Activated CD4-positive, CD25-positive, alpha-beta regulatory T cell (primary cell): Measurements from ENCODE around the gene USP38.
"Not testable (repeated sequence)": the region's sequence is repeated elsewhere in the genome, so short reads cannot be mapped to it uniquely, and the experiment has no call there.

Source experiments
- DNase-seq, 4 experiments: peaks; one replicate each; lab custom pipeline; 2025; lab: John Stamatoyannopoulos, UW

The USP38 gene

DNA sequence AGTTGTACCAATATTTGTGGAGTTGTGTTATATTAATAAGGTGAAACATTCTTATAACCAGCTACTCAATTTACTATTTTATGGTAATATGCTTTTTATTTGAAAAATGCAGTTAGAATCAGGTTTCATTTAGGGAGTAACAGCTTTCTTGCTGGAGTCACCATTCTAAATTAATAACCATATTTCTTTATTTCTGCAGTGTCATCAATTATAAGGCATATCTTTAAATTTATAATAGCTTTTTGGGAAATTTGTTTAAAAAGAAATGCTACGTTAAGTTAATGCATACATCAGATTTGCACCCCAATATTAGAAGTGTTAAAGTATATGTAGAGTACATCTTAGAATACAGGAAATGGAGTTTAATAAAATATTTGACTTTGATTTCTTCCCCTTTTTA is 18.9 kb downstream of the USP38 start:
- DNase-seq: no peak

DNA sequence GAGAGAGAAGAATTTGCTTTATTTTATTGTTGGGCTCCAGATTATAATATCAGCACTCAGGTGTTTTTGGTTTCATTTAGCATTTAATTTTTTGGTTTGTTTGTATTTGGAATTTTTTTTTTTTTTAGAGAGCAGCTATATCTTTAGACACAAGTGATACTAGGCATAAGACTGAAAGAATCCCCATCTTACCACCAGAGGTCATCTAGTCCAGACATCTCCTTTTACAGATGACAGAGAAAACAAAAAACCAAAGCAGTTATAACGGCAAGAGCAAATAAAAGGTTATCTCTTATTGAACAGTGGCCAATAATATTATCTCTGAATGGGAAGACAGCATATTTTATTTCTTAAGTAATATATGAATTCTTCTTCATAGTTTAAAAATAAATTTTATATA is 22.8 kb downstream of the USP38 start:
- DNase-seq: no peak

DNA sequence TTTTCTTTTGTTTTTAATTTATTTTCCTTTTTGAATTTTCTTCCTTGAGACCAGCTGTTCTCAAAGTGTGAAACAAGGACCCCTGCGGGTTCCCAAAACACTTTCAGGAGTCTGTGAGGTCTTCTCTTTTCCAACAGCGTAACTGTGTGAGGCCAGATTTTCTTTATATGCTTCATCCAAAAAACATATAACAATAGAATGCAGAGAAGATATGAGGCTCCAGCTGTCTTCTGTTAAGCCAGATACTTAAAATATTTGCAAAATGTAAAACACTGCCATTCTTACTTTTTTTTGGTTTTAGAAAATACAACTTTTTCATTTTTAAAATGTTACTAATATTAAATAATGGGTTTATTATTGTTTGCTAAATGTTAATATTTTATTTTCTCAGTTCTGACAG is 27.8 kb downstream of the USP38 start:
- no peak for DNase-seq

DNA sequence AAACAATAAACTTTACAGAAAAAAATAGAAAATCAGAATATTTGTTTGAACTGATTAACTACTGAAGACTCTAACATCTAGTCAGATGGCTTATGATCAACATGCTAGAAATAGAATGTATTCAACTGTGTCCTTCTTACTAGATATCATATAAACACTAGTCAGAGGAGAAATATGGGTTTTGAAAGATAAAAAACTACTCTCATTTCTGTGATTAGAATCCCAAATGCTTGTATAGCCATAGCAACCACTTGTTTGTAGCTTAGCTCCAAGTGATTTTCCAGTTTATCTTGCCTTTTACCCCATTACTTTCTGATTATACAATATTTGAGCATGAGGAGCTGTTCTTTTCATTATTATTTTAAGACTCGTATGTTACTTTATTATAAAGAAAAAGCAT is 31.2 kb downstream of the USP38 start:
- no peak for DNase-seq

DNA sequence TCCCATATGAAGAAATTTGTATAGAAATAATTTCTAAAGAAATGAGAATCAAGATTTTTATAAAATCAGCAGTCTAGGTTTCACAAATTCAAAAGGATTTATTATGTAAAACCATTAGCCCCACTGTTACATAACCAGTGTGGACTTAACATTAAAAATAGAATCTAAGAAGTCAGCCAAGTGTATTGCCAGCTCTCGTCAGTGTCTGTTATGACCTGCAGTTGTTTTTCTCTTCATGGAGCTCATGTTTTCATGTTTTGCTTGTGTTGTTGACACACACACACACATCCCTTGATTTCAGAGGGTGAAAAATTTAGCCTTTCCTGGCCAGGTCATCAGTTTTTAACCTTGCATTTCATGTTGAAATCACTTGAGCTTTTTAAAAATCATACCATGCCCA is 39.5 kb downstream of the USP38 start:
- no peak for DNase-seq

DNA sequence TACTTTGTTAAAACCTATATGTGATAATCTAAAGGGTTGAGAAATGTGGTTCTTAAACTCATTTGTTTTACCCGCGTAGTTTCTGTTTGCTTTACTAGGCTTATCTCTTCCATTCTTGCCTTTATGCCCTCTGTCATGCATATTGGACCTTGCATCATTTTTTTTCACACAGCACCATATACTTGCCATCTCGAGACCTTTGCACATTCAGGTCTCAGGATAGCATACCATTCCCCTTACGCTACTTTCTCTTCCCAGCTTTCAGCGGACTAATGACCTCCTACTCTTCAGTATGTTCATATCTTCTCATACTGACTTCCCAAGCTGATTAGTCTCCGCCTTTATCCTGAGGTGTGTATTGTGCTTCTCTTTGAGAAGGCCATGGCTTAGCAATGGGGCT is 40.5 kb downstream of the USP38 start:
- no peak for DNase-seq

DNA sequence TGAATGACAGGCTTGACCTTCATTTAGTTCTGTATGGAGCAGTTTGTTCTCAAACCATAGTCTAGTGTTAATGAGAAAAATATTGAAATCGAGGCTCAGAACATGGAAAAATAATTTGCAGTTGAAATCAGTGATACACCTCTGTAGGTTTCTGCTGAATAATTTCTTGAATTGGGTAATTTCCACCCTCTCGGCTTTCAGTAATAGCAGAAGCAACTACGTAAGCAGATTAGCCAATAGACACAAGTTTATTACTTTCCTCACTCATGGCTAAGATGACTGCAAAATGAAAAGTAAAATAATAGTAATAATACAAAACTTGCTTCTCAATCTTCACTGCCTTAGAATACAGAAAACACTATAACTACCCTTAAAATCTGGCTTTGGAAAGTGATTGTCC is 46.0 kb downstream of the USP38 start:
- DNase-seq: no peak

DNA sequence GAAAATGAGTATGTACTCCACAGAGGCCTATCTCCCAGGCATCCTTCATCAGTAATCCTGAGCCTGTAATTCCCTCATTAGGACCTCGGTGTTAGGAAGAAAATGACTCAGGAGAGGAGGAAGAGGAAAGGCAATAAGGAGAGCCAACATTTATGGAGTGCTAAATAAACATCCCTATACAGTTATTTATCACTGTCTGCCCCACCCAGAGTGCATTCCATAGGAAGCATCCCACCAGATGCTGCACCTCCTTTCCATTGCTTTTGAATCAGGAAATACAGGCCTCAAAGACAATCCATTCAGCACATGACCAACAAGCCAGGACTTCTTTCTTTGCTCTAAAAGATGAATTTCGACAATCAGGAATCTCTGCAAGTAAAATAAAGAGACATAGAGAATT is 47.6 kb downstream of the USP38 start:
- DNase-seq: no peak

DNA sequence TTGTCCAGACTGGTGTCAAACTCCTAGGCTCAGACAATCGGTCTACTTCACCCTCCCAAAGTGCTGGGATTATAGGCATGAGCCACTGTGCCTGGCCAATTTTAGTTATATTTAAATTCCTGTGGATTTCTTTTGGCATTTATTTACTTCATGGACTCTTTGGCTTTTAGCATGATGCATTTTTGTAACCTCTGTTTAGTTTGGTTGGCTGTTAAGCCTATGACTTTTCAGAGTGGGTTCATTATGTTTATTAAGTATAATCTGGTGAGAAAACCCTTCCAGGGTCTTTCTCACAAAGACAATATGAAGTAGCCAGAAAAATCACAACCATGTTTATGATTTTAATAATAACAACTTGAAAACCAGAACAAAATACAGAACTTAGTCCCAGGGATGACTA is 49.4 kb downstream of the USP38 start:
- no peak for DNase-seq

DNA sequence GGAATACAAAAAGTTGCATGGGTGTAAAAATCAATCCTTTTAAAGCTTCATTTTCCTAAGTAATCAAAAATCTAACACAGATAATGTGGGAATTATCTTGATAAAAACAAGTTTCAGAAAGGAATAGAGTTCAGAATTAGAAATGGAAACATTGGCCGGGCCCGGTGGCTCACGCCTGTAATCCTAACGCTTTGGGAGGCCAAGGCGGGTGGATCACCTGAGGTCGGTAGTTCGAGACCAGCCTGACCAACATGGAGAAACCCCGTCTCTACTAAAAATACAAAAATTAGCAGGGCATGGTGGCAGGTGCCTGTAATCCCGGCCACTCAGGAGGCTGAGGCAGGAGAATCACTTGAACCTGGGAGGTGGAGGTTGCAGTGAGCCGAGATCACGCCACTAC is 52.5 kb downstream of the USP38 start:
- DNase-seq: not testable (repeated sequence)

DNA sequence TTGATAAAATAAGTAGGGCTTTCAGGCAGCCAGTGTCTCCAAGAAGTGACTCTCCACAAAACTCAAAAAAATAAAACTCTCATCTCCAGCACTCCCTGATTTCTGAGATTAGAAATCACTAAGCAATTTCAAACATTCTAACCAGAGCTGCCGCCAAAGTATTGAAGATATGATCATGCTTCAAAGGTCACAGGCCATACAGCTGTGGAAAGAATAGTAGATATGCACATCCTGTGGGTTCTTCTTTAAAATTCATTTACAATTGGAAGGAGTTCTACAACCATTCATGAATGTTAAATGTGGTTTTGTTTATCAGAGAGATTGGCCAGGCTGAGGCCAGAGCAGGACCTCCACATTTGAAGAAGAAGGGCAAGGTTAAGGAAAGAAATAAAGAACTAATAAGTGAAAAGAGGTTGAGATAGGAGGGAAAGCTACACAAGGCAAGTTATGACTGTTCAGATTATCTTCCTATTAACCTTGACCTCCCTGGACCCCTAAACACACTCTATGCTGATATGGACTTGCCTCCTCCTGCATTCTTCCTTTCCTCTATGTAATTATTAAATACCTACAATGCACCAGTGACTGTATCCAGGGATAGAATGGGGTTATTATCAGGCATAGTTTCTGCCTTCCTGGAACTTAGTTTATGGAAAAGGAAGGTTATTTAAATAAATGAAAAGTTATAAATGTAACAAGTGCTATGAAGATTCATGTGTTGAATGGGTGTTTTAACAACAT is 56.4 kb downstream of the USP38 start:
- DNase-seq: no peak

DNA sequence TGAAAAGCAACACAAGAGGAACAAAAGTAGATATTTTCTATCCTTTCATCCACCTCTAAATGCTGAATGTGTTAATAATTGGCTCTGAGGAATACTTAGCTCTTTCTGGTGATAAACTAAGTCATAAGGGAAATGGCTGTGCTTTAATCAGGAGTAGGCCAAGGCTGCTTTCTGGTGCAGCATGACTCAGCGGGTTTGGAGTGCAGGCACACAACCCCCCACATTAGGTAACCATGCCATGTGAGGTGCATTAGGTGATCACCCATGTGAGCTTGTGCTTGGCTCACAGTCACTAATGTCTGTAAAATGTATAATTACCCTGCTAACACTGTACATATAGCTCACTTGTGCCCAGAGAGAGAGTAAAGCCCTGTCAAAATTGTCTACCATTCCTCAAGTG is 57.2 kb downstream of the USP38 start:
- no peak for DNase-seq

DNA sequence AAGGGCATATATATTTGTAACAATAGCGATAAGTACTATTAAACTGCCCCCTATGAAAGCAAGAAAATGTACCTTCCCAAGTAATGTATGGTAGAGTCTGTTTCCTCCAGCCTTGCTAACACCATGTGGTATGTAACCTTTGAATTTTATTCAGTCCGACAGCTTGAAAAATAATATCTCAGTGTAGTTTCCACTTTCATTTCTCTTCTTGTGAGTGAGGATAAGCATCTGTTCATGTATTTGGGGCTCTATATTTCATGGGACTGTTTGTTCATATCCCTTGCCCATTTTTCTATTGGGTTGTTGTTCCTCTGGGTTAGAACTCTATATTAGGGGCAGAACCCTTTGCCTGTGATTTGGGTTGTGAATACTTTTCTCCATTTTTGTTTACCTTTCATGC is 58.3 kb downstream of the USP38 start:
- DNase-seq: no peak

DNA sequence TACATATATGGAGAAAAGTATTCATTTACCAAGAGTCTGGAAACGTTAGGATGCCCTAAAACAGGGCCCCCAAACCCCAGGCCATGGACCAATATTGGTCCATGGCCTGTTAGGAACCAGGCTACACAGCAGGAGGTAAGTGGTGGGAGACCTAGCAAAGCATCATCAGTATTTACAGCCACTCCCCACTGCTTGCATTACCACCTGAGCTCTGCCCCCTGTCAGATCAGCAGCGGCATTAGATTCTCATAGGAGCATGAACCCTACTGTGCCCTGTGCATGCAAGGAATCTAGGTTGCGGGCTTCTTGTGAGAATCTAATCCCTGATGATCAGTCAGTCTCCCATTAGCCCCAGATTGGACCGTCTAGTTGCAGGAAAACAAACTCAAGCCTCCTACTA is 62.3 kb downstream of the USP38 start:
- no peak for DNase-seq

DNA sequence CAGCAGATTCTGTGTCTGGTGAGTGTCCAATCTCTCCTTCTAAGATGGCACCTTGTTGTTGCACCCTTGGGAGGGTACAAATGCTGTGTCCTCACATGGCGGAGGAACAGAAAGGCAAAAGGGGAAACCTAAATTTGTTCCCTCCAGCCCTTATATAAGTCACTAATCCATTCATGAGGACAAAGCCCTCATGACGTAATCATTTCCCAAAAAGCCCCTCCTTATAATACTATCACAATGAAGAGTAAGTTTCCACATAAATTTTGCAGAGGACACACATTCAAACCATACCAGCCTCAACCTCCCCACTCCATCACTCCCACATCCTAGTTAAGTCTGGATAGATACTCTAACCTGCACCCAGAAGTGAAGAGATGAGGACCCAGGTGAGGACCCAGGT is 63.1 kb downstream of the USP38 start:
- no peak for DNase-seq

DNA sequence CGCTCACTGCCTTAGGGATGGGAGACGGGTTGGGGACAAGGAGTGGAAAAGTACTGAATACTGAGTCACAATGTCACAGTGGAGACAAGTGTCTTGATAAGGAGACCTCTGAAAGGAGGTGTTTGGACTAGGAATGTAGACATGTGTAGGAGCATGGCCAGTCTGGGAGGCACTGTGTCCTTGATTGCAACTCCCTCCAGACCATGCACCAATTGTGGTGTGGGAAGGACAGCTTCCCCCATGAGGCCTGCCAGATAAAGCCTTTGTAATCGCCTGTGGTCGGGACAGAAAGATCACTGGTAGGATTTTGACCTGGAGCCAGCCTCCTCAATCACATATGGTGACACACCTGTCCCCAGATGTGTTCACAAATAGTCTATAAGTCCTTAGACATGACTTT is 64.1 kb downstream of the USP38 start:
- DNase-seq: no peak

DNA sequence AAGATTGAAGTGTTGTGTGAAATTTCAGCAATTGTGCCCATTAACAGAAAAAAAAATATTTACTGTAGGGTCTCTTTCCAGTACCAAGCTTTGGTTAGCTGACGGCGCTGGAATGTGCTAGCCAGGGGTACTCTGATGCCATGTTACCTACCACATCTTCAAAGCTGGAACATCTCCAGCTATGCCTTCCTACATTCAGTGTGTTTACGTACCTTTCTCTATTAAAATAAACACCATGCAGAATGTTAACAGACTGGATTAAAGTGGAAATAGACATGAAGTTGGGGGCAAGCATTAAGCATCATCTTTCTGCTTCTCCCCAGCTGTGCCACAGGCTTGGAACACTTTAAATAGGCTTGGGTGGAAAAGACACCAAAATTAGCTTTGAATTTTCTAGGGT is 65.9 kb downstream of the USP38 start:
- DNase-seq: no peak

DNA sequence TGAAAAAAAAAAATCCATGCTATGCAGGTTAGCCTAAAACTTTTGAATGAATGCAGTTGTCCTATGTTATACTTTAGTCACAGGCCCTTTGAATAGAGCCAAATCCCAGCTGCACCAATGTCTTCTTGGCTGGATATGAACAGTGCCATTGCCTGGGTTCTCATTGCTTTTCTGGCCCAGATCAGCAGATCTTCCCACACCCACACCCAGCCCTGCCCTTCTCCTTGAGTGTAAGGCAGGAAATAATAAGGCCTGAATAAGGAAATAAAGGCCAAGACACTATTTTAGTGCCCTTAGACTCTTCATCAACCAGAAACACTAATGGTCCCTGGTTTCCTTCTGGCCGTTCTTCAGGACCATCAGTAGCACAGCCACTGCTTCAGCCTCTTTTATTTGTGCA is 66.6 kb downstream of the USP38 start:
- no peak for DNase-seq

DNA sequence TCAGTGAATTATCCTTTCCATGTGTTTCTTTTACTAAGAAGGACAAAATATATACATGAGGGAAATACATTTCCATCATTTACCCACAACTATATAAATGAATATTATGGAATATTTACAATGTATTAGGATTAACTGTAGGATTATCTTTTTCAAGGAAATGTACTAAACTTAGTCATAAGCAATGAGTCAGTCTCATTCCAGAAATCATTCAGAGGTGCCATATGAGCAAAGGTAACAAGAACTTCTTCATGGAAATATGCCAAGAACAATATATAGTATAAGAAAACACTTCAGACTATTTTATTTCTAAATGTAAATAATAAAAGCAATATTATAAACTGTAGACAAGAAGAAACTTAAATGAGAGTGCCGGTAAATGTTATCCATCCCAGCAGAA is 67.1 kb downstream of the USP38 start:
- DNase-seq: no peak

DNA sequence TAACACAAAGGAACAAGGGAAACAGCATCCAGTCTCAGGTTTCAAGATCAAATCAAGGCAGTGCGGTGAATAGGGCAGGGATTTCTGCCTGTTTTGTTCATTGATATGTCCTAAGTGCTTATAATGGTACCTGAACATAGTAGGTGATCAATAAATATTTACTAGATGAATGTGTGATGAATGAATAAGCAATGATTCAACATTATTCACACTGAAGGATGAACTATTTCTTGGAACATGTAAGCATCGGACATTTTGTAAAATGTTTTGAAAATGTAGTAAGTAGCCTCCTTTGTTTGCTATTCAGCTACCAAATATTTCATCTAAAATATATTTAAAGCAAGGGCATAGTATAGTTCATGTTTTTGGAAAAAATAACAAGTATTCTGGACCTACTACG is 67.8 kb downstream of the USP38 start:
- no peak for DNase-seq

DNA sequence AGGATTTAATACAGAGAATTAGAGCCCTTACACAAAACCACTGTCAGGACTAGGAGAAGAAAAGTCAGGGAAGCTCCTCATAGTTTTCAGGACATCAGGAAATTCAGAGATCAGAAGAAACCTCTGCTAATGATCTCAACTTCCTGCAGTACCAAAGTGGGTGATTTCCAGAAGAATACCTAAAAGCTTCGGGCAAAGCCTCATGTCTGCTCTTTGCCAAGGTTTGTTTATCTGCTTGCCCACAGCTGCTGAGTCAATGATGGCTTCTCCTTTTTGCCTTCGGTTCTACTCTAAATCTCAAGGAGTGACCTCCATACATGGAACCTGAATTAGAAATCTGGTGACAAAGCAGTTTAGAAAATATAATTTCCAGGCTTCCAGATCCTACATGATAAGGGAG is 68.4 kb downstream of the USP38 start:
- DNase-seq: no peak

DNA sequence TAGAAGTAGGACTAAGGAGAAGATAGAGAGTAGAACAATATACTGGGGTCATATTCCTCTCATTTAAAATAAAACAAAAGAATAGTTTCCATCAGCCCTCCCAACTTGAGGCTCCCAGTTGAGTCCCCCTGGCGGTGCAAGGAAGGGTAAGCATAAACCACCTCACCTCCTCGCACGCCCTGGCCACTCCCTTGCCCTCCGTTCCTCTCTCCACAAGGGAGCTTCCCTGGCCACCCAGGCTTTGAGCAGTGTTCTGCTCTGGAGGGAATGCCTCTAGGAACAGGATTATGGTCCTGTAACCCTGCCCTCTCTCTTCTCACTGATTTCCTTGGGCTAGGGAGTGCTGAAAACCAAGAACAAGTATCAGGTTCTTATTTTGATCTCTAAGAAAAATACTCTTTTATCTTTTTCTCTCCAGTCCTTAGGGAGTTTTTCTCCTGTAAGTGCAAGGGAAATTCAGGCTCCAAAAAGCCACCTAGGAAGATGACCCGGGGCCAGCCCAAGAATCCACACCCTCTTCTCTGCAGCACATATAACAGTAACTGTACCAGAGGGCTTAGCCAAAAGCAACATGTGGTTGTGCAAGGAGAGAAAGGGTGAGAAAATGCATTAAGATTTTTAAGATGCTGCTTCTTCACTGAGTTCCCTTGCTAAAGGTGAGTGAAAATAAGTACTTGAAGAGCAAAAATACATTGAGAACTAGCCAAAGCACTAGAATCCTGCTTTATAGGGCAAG is 69.9 kb downstream of the USP38 start:
- DNase-seq: no peak

DNA sequence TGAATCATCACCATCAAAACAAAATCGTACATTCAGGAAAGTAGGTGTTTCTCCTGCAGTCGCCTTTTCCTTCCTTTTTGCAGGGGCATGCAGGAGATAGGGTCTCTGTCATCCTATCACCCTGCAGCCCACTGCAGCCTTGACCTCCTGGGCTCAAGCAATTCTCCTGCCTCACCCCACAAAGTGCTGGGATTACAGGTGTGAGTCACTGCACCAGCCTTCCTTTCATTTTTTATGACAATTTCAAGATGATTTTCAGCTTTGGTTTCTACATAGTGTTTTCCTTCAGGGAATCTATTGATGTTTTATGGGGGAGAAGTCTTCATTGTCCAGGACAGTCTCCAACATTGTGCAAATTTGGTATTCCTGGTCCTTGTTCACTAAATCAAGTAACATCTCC is 71.7 kb downstream of the USP38 start:
- DNase-seq: no peak

DNA sequence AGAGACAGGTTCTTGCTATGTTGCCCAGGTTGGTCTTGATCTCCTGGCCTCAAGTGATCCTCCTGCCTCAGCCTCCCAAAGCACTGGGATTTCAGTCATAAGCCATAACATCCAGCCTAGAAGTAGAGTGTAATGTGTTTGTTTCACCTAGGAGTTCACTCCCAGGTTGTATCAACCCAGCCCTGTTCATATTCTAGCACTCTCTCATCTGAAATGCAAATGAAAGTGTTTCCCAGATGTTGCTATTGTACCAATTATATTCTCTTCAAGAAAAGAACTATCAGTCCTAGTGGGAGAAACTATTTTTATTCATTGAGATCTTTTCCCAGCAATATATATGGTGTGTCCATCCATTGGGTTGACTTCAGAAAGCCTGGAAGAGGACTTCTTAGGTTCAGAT is 72.6 kb downstream of the USP38 start:
- no peak for DNase-seq
